ENCODE measurements around the gene GJB3. TPM values are rescaled to one million over a fixed set of nuclear protein-coding genes. Genes with fewer than 3 reads are reported as not detected.

The GJB3 gene
- polyA plus RNA-seq, 1 donor (not counting 4 experiments of a cell fraction or from before 2014, with no cell fraction given), result 133 TPM

- no peaks in the 10 kb centered on the region for H3K79me2 ChIP-seq (ENCODE audit: control insufficient read depth, insufficient read depth, low read length)
- no peak overlapping the region for H3K4me3 ChIP-seq (ENCODE audit: control insufficient read depth in 2 of 3, extremely low read depth in 1 of 3, insufficient read depth in 2 of 3, low read depth in 1 of 3, low read length in 3 of 3)
- no peaks in the 10 kb centered on the region for H4K20me1 ChIP-seq (ENCODE audit: control insufficient read depth, extremely low read depth, insufficient read depth, low read length)
- no peak for DNase-seq (ENCODE audit: low read depth, low spot score)
- no peaks in the 10 kb centered on the region for H3K9me3 ChIP-seq (ENCODE audit: control insufficient read depth, low read depth, low read length)
- TF ChIP-seq CTCF (optimal IDR thresholded peaks at IDR 0.05 in 1 of 3, IDR thresholded peaks at IDR 0.05 in 1 of 3, conservative IDR thresholded peaks at IDR 0.05 in 1 of 3; ENCODE audit: extremely low read depth in 1 of 3, insufficient read depth in 2 of 3, low read length in 3 of 3) (no peak), EZH2 (IDR thresholded peaks at IDR 0.05; ENCODE audit: low read length) (no peak)
- H3K27ac ChIP-seq (ENCODE audit: control insufficient read depth, insufficient read depth, low read length), result no peak overlapping the region
- FAIRE-seq, result no peak
- dilution Hi-C loops (cut with MboI; ENCODE audit: extremely low pct_ligation_motif_present, low sequenced_read_pairs), result no loop called here
- no peak overlapping the region for H2AFZ ChIP-seq (ENCODE audit: control insufficient read depth, low read length)
- no peaks in the 10 kb centered on the region for H3K27me3 ChIP-seq (ENCODE audit: control insufficient read depth, extremely low read depth, insufficient read depth, low read length)
- H3K9ac ChIP-seq (ENCODE audit: control insufficient read depth, extremely low read depth, insufficient read depth, low read length), result no peak overlapping the region
- no peaks in the 10 kb centered on the region for H3K9me1 ChIP-seq (ENCODE audit: control insufficient read depth, extremely low read depth, insufficient read depth, low read length)
- H3K36me3 ChIP-seq (ENCODE audit: control insufficient read depth in 2 of 2, extremely low read depth in 1 of 2, insufficient read depth in 2 of 2, low read length in 2 of 2), result no peaks in the 10 kb centered on the region
- H3K4me1 ChIP-seq (ENCODE audit: control insufficient read depth, extremely low read depth, insufficient read depth, low read length), result no peaks in the 10 kb centered on the region
- no peak overlapping the region for H3K4me2 ChIP-seq (ENCODE audit: control insufficient read depth, extremely low read depth, insufficient read depth, low read depth, low read length)
Measured at GRCh38 chr1:34829250-34829649, 48.2 kb downstream of the GJB3 start.

GRCh38 chr1:34831721-34832246 lies 50.8 kb downstream of the GJB3 start:
- no peak for DNase-seq (ENCODE audit: low read depth, low spot score)
- TF ChIP-seq EZH2 (IDR thresholded peaks at IDR 0.05; ENCODE audit: low read length), result no peak
- Histone ChIP-seq H3K4me2 (ENCODE audit: control insufficient read depth, extremely low read depth, insufficient read depth, low read depth, low read length) (no peak overlapping the region), H3K36me3 (ENCODE audit: control insufficient read depth in 2 of 2, extremely low read depth in 1 of 2, insufficient read depth in 2 of 2, low read length in 2 of 2) (no peaks in the 10 kb centered on the region), H3K9me1 (ENCODE audit: control insufficient read depth, extremely low read depth, insufficient read depth, low read length) (no peaks in the 10 kb centered on the region), H3K4me3 (ENCODE audit: control insufficient read depth in 2 of 3, extremely low read depth in 1 of 3, insufficient read depth in 2 of 3, low read depth in 1 of 3, low read length in 3 of 3) (no peak overlapping the region), H4K20me1 (ENCODE audit: control insufficient read depth, extremely low read depth, insufficient read depth, low read length) (no peaks in the 10 kb centered on the region), H3K27me3 (ENCODE audit: control insufficient read depth, extremely low read depth, insufficient read depth, low read length) (no peaks in the 10 kb centered on the region), H3K27ac (ENCODE audit: control insufficient read depth, insufficient read depth, low read length) (no peak overlapping the region), H3K4me1 (ENCODE audit: control insufficient read depth, extremely low read depth, insufficient read depth, low read length) (no peaks in the 10 kb centered on the region), H3K79me2 (ENCODE audit: control insufficient read depth, insufficient read depth, low read length) (no peaks in the 10 kb centered on the region), H2AFZ (ENCODE audit: control insufficient read depth, low read length) (no peak overlapping the region), H3K9me3 (ENCODE audit: control insufficient read depth, low read depth, low read length) (no peaks in the 10 kb centered on the region), H3K9ac (ENCODE audit: control insufficient read depth, extremely low read depth, insufficient read depth, low read length) (no peak overlapping the region)
- dilution Hi-C loops (cut with MboI; ENCODE audit: extremely low pct_ligation_motif_present, low sequenced_read_pairs), result no loop called here
- FAIRE-seq, result no peak

GRCh38 chr1:34833711-34834110 lies 52.7 kb downstream of the GJB3 start:
- no peak for FAIRE-seq
- dilution Hi-C loops (cut with MboI; ENCODE audit: extremely low pct_ligation_motif_present, low sequenced_read_pairs), result no loop called here
- Histone ChIP-seq H4K20me1 (ENCODE audit: control insufficient read depth, extremely low read depth, insufficient read depth, low read length) (no peaks in the 10 kb centered on the region), H3K9me3 (ENCODE audit: control insufficient read depth, low read depth, low read length) (no peaks in the 10 kb centered on the region), H3K36me3 (ENCODE audit: control insufficient read depth in 2 of 2, extremely low read depth in 1 of 2, insufficient read depth in 2 of 2, low read length in 2 of 2) (no peaks in the 10 kb centered on the region), H3K9me1 (ENCODE audit: control insufficient read depth, extremely low read depth, insufficient read depth, low read length) (no peaks in the 10 kb centered on the region), H3K4me1 (ENCODE audit: control insufficient read depth, extremely low read depth, insufficient read depth, low read length) (no peaks in the 10 kb centered on the region), H3K79me2 (ENCODE audit: control insufficient read depth, insufficient read depth, low read length) (no peaks in the 10 kb centered on the region), H3K4me3 (ENCODE audit: control insufficient read depth in 2 of 3, extremely low read depth in 1 of 3, insufficient read depth in 2 of 3, low read depth in 1 of 3, low read length in 3 of 3) (no peak overlapping the region), H2AFZ (ENCODE audit: control insufficient read depth, low read length) (no peak overlapping the region), H3K27ac (ENCODE audit: control insufficient read depth, insufficient read depth, low read length) (no peak overlapping the region), H3K27me3 (ENCODE audit: control insufficient read depth, extremely low read depth, insufficient read depth, low read length) (no peaks in the 10 kb centered on the region), H3K4me2 (ENCODE audit: control insufficient read depth, extremely low read depth, insufficient read depth, low read depth, low read length) (no peak overlapping the region), H3K9ac (ENCODE audit: control insufficient read depth, extremely low read depth, insufficient read depth, low read length) (no peak overlapping the region)
- no peak for TF ChIP-seq EZH2 (IDR thresholded peaks at IDR 0.05; ENCODE audit: low read length)
- no peak for TF ChIP-seq CTCF (optimal IDR thresholded peaks at IDR 0.05 in 1 of 3, IDR thresholded peaks at IDR 0.05 in 1 of 3, conservative IDR thresholded peaks at IDR 0.05 in 1 of 3; ENCODE audit: extremely low read depth in 1 of 3, insufficient read depth in 2 of 3, low read length in 3 of 3)
- no peak for DNase-seq (ENCODE audit: low read depth, low spot score)

Measured in keratinocyte (primary cell).